ENCODE results near the gene THEMIS. TPM values are rescaled to one million over a fixed set of nuclear protein-coding genes. Genes with fewer than 3 reads are reported as not detected.

Gene THEMIS
- total RNA-seq, 4 donors from 2014 or later, result 0.68 to 1.8 (median 1.4) TPM

GRCh38 chr6:127716465-127716864 is 184.4 kb downstream of the THEMIS start:
- H3K9me3 ChIP-seq, result no peaks in the 10 kb centered on the region
- H3K36me3 ChIP-seq, result no peaks in the 10 kb centered on the region
- H3K27ac ChIP-seq, result no peak overlapping the region
- H3K4me1 ChIP-seq, result no peaks in the 10 kb centered on the region
- 88% methylated on average over 2 of the region's 2 CpGs for WGBS, 2 donors
- TF ChIP-seq POLR2A (IDR thresholded peaks at IDR 0.05), result no peak
- TF ChIP-seq CTCF (IDR thresholded peaks at IDR 0.05), result no peak
- H3K27me3 ChIP-seq, result no peaks in the 10 kb centered on the region
- H3K4me3 ChIP-seq (replicated peaks in 1 of 3), result no peak overlapping the region
- intact Hi-C loops (cut with DNase I), result no loop called here
- no peak for DNase-seq

DNA sequence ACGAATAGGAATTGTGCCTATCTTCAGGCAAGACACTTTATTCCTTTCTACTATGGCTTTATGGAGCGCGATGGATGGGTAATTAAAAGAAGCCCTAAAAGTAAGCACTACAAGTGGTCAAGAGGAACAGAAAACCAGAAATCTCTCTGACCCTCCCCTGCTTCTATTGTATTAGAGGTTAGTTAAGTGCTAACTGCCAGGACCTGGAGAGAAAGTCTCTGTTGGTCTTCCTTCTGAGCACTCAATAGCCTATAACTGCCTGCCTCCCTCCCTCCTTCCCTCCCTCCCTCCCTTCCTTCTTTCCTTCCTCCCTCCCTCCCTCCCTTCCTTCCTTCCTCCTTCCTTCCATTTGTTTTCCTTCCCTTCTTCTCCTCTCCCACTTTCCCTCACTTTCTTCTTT is 190.2 kb downstream of the THEMIS start:
- TF ChIP-seq CTCF (IDR thresholded peaks at IDR 0.05) (no peak), POLR2A (IDR thresholded peaks at IDR 0.05) (no peak)
- H3K27me3 ChIP-seq, result no peaks in the 10 kb centered on the region

DNA sequence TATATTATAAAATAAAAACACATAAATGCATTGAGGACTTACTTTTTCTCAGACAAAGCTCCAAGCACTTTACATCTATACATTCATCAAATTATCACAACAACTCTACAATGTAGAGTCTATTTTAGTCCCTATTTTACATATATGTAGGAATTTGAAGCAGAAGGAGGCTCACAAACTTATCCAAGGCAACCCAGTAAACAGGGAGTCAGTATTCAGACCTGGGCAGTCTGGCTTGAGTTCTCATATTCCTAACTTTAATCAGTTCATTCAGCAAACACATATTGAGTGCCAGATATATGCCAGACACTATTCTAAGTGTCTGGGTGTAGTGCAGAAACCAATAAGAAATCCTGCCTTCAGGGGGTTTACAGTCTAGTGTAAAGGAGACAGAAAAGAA is 194.6 kb downstream of the THEMIS start:
- Histone ChIP-seq H3K36me3 (no peaks in the 10 kb centered on the region), H3K9me3 (no peaks in the 10 kb centered on the region), H3K27me3 (no peaks in the 10 kb centered on the region), H3K4me1 (no peaks in the 10 kb centered on the region), H3K27ac (no peak overlapping the region), H3K4me3 (replicated peaks in 1 of 3) (no peak overlapping the region)
- intact Hi-C loops (cut with DNase I), result no loop called here
- TF ChIP-seq POLR2A (IDR thresholded peaks at IDR 0.05), result no peak
- TF ChIP-seq CTCF (IDR thresholded peaks at IDR 0.05), result no peak
- no peak for DNase-seq

More for the DNA sequence above, 190.2 kb downstream of the THEMIS start:
- intact Hi-C loops (cut with DNase I), result no loop called here
- 82 to 88% methylated on average over 3 of the region's 3 CpGs for WGBS, 2 donors
- Histone ChIP-seq H3K27ac (no peak overlapping the region), H3K4me3 (replicated peaks in 1 of 3) (no peak overlapping the region), H3K9me3 (no peaks in the 10 kb centered on the region), H3K36me3 (no peaks in the 10 kb centered on the region), H3K4me1 (no peaks in the 10 kb centered on the region)
- no peak for DNase-seq

DNA sequence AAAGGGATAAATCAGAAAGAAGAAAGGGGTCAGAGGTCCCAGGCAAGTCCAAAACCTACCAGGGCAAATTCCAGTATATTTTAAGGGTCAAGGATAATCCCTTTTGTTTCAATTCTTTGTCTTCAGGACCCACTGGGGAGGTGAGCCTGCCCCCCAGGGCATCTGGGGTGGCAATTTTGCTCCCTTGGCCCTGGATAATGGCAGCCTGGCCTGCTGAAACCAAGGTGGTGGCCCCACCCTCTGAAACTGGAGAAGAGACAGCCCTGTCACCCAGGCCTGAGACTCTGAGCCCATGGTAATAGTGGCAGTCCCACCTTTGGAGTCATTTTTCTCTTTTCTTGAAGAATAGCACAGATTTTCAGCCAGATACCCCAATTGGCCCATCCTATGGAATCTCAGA is 205.8 kb downstream of the THEMIS start:
- H3K4me3 ChIP-seq (replicated peaks in 1 of 3), result no peak overlapping the region
- DNase-seq, result no peak
- no peak for TF ChIP-seq CTCF (IDR thresholded peaks at IDR 0.05)
- TF ChIP-seq POLR2A (IDR thresholded peaks at IDR 0.05), result no peak
- H3K9me3 ChIP-seq, result no peaks in the 10 kb centered on the region
- no peak overlapping the region for H3K27ac ChIP-seq
- H3K27me3 ChIP-seq, result no peaks in the 10 kb centered on the region
- H3K4me1 ChIP-seq, result no peaks in the 10 kb centered on the region
- no peaks in the 10 kb centered on the region for H3K36me3 ChIP-seq
- intact Hi-C loops (cut with DNase I), result no loop called here

DNA sequence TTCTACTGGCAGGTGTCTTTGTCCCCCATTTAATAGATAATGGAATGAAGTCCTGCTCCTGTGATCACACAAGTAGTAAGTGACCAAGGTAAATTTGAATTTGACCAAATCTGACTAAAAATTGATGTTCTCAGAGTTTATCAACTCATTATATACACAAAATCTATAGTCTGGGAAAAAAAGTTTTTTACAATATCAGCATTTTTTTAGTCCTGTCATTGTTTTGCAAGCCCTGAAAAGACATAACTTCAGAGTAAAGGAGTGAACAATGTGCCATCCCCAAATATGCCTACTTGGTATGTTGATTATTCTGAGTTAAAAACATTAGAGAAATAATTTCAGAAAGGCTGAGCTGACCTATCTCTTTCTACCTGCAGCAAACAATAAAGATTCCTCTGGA is 209.7 kb downstream of the THEMIS start:
- TF ChIP-seq POLR2A (IDR thresholded peaks at IDR 0.05) (no peak), CTCF (IDR thresholded peaks at IDR 0.05) (no peak)
- Histone ChIP-seq H3K36me3 (no peaks in the 10 kb centered on the region), H3K27ac (no peak overlapping the region), H3K4me1 (no peaks in the 10 kb centered on the region), H3K27me3 (no peaks in the 10 kb centered on the region), H3K9me3 (no peaks in the 10 kb centered on the region), H3K4me3 (replicated peaks in 1 of 3) (no peak overlapping the region)
- DNase-seq, result no peak
- intact Hi-C loops (cut with DNase I), result no loop called here
